Nephron (organoid): ENCODE measurements around the gene SMARCA2.

Experiments used
- H3K27ac Mint-ChIP-seq, 3 experiments: 2 replicates each; pipeline ENCODE4 v1.8.0; 2020; ENCODE audit warnings: mixed read lengths in 3 of 3, mild to moderate bottlenecking in 2 of 3, moderate library complexity in 1 of 3
- H3K27me3 Mint-ChIP-seq: 2 replicates; pipeline ENCODE4 v1.8.0; 2021; ENCODE audit warnings: low read depth, mild to moderate bottlenecking, moderate library complexity, mixed read lengths
- H3K36me3 Mint-ChIP-seq: 2 replicates; pipeline ENCODE4 v1.8.0; 2020; ENCODE audit warnings: low read depth, mixed read lengths
- H3K4me1 Mint-ChIP-seq: 2 replicates; pipeline ENCODE4 v1.8.0; 2020; ENCODE audit warnings: mixed read lengths
- H3K4me3 Mint-ChIP-seq, 3 experiments: 2 replicates each; pipeline ENCODE4 v1.8.0; 2020; ENCODE audit warnings: mild to moderate bottlenecking in 3 of 3, mixed read lengths in 3 of 3, moderate library complexity in 2 of 3
- H3K9me3 Mint-ChIP-seq: 2 replicates; pipeline ENCODE4 v1.8.0; 2020; ENCODE audit warnings: mixed read lengths
- CTCF ChIP-seq, 3 experiments: fragments of 200-600 bp; sonication (generic); IDR thresholded peaks; one replicate each; pipeline ENCODE4 v1.5.0; 2021; ENCODE audit warnings: antibody characterized with exemption in 3 of 3; ENCODE audit not compliant: unreplicated experiment in 3 of 3

SMARCA2 gene

GRCh38 chr9:2199999-2200796 is 185.1 kb downstream of the SMARCA2 start:
- Mint-ChIP-seq H3K4me1 (peaks cover under 1% of the 10 kb centered on the region), H3K9me3 (peaks cover 38% of the 10 kb centered on the region), H3K36me3 (peaks cover 22% of the 10 kb centered on the region), H3K27me3 (no peaks in the 10 kb centered on the region), H3K27ac (no peak overlapping the region), H3K4me3 (no peak overlapping the region)
- TF ChIP-seq CTCF (IDR thresholded peaks at IDR 0.05; ENCODE audit: unreplicated experiment in 3 of 3) = no peak

GRCh38 chr9:2208465-2208864 is 193.3 kb downstream of the SMARCA2 start:
- no peaks in the 10 kb centered on the region for H3K27me3 Mint-ChIP-seq
- no peak overlapping the region for H3K4me3 Mint-ChIP-seq
- peaks cover 7% of the 10 kb centered on the region for H3K9me3 Mint-ChIP-seq
- TF ChIP-seq CTCF (IDR thresholded peaks at IDR 0.05; ENCODE audit: unreplicated experiment in 3 of 3) = no peak
- H3K36me3 Mint-ChIP-seq = no peaks in the 10 kb centered on the region
- no peak overlapping the region for H3K27ac Mint-ChIP-seq
- H3K4me1 Mint-ChIP-seq = no peaks in the 10 kb centered on the region

GRCh38 chr9:2208991-2209390 is 193.8 kb downstream of the SMARCA2 start:
- Mint-ChIP-seq H3K27ac (no peak overlapping the region), H3K4me3 (no peak overlapping the region), H3K9me3 (peaks cover 2% of the 10 kb centered on the region), H3K4me1 (peaks cover 3% of the 10 kb centered on the region), H3K36me3 (no peaks in the 10 kb centered on the region), H3K27me3 (no peaks in the 10 kb centered on the region)
- no peak for TF ChIP-seq CTCF (IDR thresholded peaks at IDR 0.05; ENCODE audit: unreplicated experiment in 3 of 3)

- no peak overlapping the region for H3K4me3 Mint-ChIP-seq
- H3K27me3 Mint-ChIP-seq = no peaks in the 10 kb centered on the region
- H3K4me1 Mint-ChIP-seq = peaks cover 5% of the 10 kb centered on the region
- no peaks in the 10 kb centered on the region for H3K36me3 Mint-ChIP-seq
- H3K9me3 Mint-ChIP-seq = peaks cover 2% of the 10 kb centered on the region
- TF ChIP-seq CTCF (IDR thresholded peaks at IDR 0.05; ENCODE audit: unreplicated experiment in 3 of 3) = no peak
- H3K27ac Mint-ChIP-seq = no peak overlapping the region
Observed at GRCh38 chr9:2209400-2209799, 194.3 kb downstream of the SMARCA2 start.

- no peak overlapping the region for H3K27ac Mint-ChIP-seq
Observed at GRCh38 chr9:2210201-2210600, 195.1 kb downstream of the SMARCA2 start.

More at GRCh38 chr9:2210201-2210600, 195.1 kb downstream of the SMARCA2 start:
- no peaks in the 10 kb centered on the region for H3K27me3 Mint-ChIP-seq
- H3K9me3 Mint-ChIP-seq = no peaks in the 10 kb centered on the region
- H3K4me1 Mint-ChIP-seq = peaks cover 12% of the 10 kb centered on the region
- no peak for TF ChIP-seq CTCF (IDR thresholded peaks at IDR 0.05; ENCODE audit: unreplicated experiment in 3 of 3)
- H3K36me3 Mint-ChIP-seq = no peaks in the 10 kb centered on the region
- H3K4me3 Mint-ChIP-seq = no peak overlapping the region
